ENCODE measurements around the gene ZNF516. TPM values are rescaled to one million over a fixed set of nuclear protein-coding genes. Genes with fewer than 3 reads are reported as not detected.

ZNF516 gene
- total and polyA plus RNA-seq, 2 experiments from 2014 or later = 18.2 to 29.2 TPM

DNA sequence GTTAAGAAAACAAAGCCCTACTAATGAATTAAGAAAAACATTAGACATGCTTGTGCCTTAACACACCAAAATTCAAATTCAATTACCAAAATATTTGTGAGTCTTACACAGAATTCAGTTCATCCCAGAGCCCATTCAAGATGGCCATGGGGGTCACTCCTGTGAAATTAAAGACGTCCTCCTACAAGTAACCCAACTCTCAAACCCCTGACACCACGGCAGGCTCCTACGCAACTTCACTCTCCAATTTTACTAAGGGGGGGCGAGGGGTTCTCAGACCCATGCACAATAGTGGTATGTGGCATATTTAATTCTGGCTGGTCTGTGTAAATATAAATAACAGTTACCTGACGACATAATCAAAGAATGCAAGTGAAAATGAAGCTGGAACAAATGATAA, 5.0 kb downstream of the ZNF516 start:
- Histone ChIP-seq H3K9me2 (replicated peaks; ENCODE audit: insufficient read depth) (no peaks in the 10 kb centered on the region), H3K27ac (peak overlapping the region; percentile 94), H2AFZ (no peak overlapping the region), H4K20me1 (ENCODE audit: insufficient read depth, poor library complexity, severe bottlenecking) (peaks cover 56% of the 10 kb centered on the region), H3K9me3 (ENCODE audit: low read depth) (no peaks in the 10 kb centered on the region), H3K27me3 (no peaks in the 10 kb centered on the region), H3K4me2 (peak overlapping the region; percentile 83), H3K79me2 (peaks cover 65% of the 10 kb centered on the region), H3K4me1 (ENCODE audit: insufficient read depth) (peaks cover 32% of the 10 kb centered on the region), H3K36me3 (replicated peaks; ENCODE audit: insufficient read depth, low read depth) (no peaks in the 10 kb centered on the region), H3K4me3 (peak overlapping the region; percentile 73)
- no peak for DNase-seq (ENCODE audit: low spot score)
- no peak for TF ChIP-seq EZH2phosphoT487 (IDR thresholded peaks at IDR 0.05; ENCODE audit: low read depth, severe bottlenecking, unreplicated experiment)
- TF ChIP-seq EZH2 (IDR thresholded peaks at IDR 0.05; ENCODE audit: borderline replicate concordance) = no peak
- 37% methylated on average over 5 of the region's 5 CpGs for WGBS (ENCODE audit: low lambda C conversion rate, missing lambda C conversion rate)

DNA sequence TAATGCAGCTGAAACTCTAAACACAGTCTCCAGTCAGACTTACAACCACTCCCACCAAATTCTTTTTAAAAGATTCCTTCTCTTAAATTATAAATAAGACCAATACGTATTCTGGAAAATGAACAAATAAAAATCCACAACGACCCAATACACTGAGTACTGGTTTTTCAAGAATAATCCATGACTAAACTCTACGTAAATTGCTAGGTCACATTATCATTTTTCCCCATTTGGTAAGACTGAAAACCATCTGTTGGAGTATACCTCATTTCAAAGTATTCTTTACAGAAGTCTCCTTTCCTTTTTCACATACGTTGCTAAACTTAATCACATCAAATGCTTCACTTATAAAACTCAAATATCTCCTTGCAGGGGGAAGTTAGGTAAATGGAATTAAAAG, 6.0 kb downstream of the ZNF516 start:
- Histone ChIP-seq H4K20me1 (ENCODE audit: insufficient read depth, poor library complexity, severe bottlenecking) (peaks cover 65% of the 10 kb centered on the region), H3K4me3 (peak overlapping the region; percentile 11), H3K4me1 (ENCODE audit: insufficient read depth) (peaks cover 36% of the 10 kb centered on the region), H3K9me3 (ENCODE audit: low read depth) (no peaks in the 10 kb centered on the region), H2AFZ (no peak overlapping the region), H3K79me2 (peaks cover 74% of the 10 kb centered on the region), H3K9me2 (replicated peaks; ENCODE audit: insufficient read depth) (no peaks in the 10 kb centered on the region), H3K27ac (peak overlapping the region; percentile 0), H3K4me2 (peak overlapping the region; percentile 83), H3K27me3 (no peaks in the 10 kb centered on the region), H3K36me3 (replicated peaks; ENCODE audit: insufficient read depth, low read depth) (no peaks in the 10 kb centered on the region)
- 52% methylated on average over 4 of the region's 4 CpGs for WGBS (ENCODE audit: low lambda C conversion rate, missing lambda C conversion rate)
- DNase-seq (ENCODE audit: low spot score) = no peak
- TF ChIP-seq EZH2phosphoT487 (IDR thresholded peaks at IDR 0.05; ENCODE audit: low read depth, severe bottlenecking, unreplicated experiment) = no peak
- TF ChIP-seq EZH2 (IDR thresholded peaks at IDR 0.05; ENCODE audit: borderline replicate concordance) = no peak
- TF ChIP-seq CTCF (IDR thresholded peaks at IDR 0.05; ENCODE audit: poor library complexity) = no peak

DNA sequence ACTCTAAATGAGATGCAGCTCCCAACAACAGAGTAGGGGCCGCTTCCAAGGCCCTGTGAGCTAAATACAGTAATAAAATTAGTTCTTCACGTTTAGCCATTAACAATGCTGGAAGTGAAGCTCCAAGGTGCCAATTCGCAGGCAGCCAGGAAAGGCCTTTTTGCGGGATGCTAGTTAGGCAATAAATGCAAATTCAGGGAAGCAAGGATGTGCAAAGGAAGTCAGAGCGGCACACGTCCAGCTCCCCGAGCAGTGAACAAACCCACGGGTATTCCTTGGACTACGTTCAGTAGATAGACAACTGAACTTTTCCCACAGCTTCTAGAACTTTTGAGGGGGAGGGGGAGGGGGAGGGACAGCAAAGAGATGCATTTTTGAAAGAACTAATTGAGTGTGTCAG, 6.9 kb downstream of the ZNF516 start:
- Histone ChIP-seq H3K4me1 (ENCODE audit: insufficient read depth) (peaks cover 45% of the 10 kb centered on the region), H3K36me3 (replicated peaks; ENCODE audit: insufficient read depth, low read depth) (no peaks in the 10 kb centered on the region), H3K4me3 (no peak overlapping the region), H4K20me1 (ENCODE audit: insufficient read depth, poor library complexity, severe bottlenecking) (peaks cover 72% of the 10 kb centered on the region), H3K27ac (no peak overlapping the region), H3K79me2 (peaks cover 83% of the 10 kb centered on the region), H3K27me3 (no peaks in the 10 kb centered on the region), H3K9me3 (ENCODE audit: low read depth) (no peaks in the 10 kb centered on the region), H2AFZ (no peak overlapping the region), H3K9me2 (replicated peaks; ENCODE audit: insufficient read depth) (no peaks in the 10 kb centered on the region), H3K4me2 (peak overlapping the region; percentile 83)
- DNase-seq (ENCODE audit: low spot score) = no peak
- WGBS (ENCODE audit: low lambda C conversion rate, missing lambda C conversion rate) = 35% methylated on average over 9 of the region's 9 CpGs
- TF ChIP-seq EZH2phosphoT487 (IDR thresholded peaks at IDR 0.05; ENCODE audit: low read depth, severe bottlenecking, unreplicated experiment) (no peak), CTCF (IDR thresholded peaks at IDR 0.05; ENCODE audit: poor library complexity) (no peak), EZH2 (IDR thresholded peaks at IDR 0.05; ENCODE audit: borderline replicate concordance) (no peak)

DNA sequence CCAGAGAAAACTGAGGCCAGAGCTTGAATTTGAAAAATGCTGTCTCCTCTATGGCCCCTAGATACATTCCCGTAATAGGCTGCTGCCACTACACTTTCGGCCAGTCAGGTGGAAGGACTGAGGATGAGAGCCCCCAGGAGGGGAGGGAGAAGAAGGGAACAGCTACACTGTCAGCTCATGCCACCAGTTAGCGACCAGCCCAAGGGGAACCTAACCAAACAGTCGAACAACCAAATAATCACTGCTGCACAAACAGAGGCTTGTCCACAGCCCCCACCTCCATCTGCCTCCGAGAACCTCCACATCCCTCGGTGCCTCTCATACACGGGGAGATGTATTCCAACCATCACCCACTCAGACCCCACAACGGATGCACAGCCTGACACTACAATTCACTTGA, 7.3 kb downstream of the ZNF516 start:
- WGBS (ENCODE audit: low lambda C conversion rate, missing lambda C conversion rate) = 45% methylated on average over 8 of the region's 8 CpGs
- Histone ChIP-seq H3K27me3 (no peaks in the 10 kb centered on the region), H3K27ac (no peak overlapping the region), H3K79me2 (peaks cover 87% of the 10 kb centered on the region), H3K36me3 (replicated peaks; ENCODE audit: insufficient read depth, low read depth) (no peaks in the 10 kb centered on the region), H3K4me3 (no peak overlapping the region), H4K20me1 (ENCODE audit: insufficient read depth, poor library complexity, severe bottlenecking) (peaks cover 76% of the 10 kb centered on the region), H2AFZ (no peak overlapping the region), H3K9me3 (ENCODE audit: low read depth) (no peaks in the 10 kb centered on the region), H3K4me2 (peak overlapping the region; percentile 83), H3K9me2 (replicated peaks; ENCODE audit: insufficient read depth) (no peaks in the 10 kb centered on the region), H3K4me1 (ENCODE audit: insufficient read depth) (peaks cover 46% of the 10 kb centered on the region)
- TF ChIP-seq EZH2 (IDR thresholded peaks at IDR 0.05; ENCODE audit: borderline replicate concordance) (no peak), EZH2phosphoT487 (IDR thresholded peaks at IDR 0.05; ENCODE audit: low read depth, severe bottlenecking, unreplicated experiment) (no peak), CTCF (IDR thresholded peaks at IDR 0.05; ENCODE audit: poor library complexity) (no peak)
- no peak for DNase-seq (ENCODE audit: low spot score)

Measured in hepatocyte (in vitro differentiated cells).